Muscle of back (tissue), 11 donors: ENCODE data around the gene MBD3. TPM values are rescaled to one million over a fixed set of nuclear protein-coding genes. Genes with fewer than 3 reads are reported as not detected.

Experiments
- DNase-seq, 3 donors: peaks; one replicate each; pipeline versions ENCODE4 v3.0.0 to v3.0.0-alpha.2; 2013
- polyA plus RNA-seq, 10 donors: library from polyadenylated mRNA; unstranded; fragments of 120-200 nt; gene quantifications; one replicate each; pipeline ENCODE4 v1.2.1, GENCODE V29; 2013; ENCODE audit not compliant: insufficient read length in 10 of 10

MBD3 gene
- polyA plus RNA-seq, 10 donors = 40.5 to 69.3 (median 48.9) TPM

DNA sequence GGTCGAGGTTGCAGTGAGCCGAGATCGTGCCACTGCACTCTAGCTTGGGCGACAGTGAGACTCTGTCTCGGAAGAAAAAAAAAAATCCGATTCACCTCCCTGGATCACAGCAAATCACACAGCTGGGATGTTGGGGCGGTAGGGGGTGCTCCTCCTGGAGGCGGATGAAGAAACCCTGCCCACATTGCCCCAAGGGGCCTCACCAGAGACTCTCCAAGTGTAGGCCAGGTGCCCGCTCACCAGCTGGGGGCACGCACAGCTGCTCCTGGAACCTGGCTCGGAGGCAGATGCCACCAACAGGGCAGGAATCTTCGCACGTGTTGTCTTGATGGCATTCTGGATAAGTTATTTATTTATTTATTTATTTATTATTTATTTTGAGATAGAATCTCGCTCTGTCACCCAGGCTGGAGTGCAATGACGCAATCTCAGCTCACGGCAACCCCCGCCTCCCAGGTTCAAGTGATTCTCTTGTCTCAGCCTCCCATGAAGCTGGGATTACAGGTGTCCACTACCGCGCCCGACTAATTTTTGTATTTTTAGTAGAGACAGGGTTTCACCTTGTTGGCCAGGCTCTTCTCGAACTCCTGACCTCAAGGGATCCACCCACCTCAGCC, 9.5 kb upstream of the MBD3 start:
- no peak for DNase-seq

DNA sequence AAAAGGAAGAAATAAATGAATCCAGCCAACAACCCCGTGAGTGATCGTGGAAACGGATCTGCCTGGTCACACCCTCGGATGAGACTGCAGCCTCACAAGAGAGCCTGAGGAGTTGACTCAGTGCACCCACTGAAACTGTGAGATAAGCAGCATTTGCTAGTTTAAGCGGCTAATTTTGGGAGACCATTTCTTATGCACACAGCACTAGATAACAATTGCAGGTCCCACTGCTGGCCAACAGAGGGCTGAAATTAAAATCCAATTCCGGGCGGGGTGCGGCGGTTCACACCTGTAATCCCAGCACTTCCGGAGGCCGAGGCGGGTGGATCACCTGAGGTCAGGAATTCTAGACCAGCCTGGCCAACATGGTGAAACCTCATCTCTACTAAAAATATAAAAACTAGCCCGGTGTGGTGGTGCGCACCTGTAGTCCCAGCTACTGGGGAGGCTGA, 9.0 kb upstream of the MBD3 start:
- no peak for DNase-seq

DNA sequence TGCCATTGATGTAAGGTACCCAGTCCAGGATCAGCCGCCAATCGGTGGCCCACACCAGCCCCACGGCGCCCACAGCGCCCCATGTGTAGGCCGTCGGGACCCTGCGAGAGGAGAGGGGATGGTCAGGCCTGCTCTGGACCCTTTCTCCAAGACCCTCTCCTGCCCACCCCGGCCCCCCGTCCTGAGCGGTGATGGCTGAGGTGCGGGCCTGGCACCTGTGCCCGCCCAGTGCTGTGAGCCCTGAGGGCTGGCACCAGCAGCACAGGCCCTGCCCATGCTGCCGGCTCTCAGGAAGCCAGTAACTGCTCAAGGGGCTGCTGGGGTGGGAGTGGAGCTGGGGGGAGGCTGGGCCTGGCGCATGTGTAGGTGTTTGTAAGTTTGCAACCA, 6.8 kb upstream of the MBD3 start:
- no peak for DNase-seq

DNA sequence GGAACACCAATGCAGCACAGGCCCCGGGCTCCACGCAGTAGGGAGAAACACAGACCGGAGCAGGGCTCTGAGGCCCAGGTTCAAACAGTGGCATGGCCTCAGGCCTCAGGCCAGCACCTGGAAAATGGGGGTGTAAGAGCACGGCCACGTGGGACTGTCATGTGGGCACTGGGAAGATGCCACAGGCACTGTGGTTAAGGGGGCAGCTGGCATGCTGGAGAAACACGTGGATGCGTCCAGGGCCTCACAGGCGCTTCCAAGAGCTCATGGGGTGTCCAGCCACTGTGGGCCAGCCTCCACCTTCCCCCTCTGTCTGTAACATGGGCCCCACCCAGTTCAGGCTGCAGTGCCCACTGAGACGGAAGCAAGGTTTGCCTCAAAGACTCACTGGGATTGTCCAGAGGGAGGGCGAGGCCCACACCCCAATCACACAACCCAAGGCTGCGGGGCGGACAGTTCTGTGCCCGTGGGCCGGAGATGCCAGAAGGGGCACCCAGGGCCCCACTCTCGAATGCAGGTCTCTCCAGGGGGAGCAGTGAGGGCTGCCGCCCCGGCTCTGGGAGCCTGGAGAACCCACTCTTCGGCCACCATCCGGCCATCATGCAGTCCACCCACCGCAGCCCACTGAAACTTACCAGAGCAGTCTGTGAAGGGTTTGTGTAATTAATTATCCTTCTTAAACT, 6.3 kb upstream of the MBD3 start:
- DNase-seq = no peak

DNA sequence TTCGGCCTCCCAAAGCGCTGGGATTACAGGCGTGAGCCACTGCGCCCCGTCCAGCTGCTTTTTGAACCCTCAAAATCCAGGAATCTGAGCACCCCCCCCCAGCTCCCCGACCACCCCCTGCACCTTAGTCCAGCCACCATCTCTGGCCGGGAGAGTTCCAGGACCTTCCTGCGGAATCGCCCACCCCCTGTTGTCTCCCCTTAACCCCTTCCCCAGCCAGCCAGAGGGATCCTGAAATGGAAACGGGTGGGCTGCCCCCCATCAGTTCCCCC, 772 bp upstream of the MBD3 start:
- no peak for DNase-seq

DNA sequence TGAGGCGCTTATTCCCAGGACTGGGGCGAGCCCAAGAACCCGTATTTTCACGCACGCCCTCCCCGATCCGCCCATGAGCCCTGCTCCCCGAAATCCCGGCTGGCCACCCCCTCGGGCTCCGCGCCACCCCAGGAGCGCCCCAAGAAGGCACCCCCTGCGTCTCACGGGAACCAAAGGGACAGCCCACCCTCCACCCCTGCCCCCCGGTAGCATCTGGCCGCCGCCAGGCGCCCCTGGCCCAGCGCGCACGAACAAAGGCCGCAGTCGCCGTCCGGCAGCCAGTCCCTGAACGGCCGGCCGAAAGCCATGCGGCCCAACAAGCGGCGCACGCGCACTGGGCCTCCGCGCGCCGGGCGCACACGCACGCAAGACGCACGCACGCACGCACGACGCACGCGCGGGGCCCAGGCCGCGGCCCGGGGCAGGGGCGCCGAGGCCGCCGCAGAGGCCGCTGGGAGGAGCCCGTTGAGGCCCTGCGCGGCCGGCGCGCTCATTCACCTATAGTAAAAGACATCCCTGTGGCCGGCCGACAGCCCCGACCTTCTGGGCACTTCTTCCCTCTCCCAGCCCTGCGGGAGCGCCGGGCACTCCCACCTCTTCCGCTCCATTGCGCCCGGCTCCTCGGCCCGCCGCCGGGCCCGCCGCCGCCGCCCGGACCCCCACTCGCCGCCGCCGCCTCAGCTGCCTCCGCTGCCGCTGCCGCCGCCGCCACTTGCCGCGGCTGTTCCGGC, 476 bp downstream of the MBD3 start:
- DNase-seq = peak; percentile 92 to 95 (median 94)

DNA sequence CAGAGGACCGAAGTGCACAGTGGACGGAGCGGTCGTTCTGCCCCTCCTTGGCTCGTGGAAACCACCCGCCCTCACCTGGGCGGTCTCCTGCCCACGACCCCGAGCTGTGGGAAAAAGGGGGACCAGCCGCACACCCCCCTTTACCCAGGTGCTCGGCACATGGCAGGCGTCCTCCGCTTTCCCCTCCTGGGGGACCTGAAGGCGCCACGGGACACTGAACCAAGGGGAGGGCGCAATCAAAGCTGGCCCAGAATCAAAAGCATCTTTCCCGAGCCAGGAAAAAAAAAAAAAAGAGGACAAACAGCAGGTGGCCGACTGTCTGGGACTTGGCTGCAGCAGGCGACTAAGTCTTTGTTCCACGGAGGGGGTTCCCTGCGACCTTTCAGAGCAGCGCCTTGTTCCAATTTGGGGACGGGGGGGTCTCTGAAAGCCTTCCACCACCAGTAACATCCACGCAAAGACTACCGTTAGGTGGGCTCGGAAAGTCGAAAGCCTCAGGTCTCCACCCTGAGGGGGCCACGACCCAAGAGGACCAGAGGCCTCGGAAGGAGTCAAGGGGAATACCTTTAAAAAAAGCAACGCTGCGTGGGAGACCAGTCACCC, 1.1 kb downstream of the MBD3 start:
- DNase-seq = peak in 2 of 3 donors; percentile 19 to 57

DNA sequence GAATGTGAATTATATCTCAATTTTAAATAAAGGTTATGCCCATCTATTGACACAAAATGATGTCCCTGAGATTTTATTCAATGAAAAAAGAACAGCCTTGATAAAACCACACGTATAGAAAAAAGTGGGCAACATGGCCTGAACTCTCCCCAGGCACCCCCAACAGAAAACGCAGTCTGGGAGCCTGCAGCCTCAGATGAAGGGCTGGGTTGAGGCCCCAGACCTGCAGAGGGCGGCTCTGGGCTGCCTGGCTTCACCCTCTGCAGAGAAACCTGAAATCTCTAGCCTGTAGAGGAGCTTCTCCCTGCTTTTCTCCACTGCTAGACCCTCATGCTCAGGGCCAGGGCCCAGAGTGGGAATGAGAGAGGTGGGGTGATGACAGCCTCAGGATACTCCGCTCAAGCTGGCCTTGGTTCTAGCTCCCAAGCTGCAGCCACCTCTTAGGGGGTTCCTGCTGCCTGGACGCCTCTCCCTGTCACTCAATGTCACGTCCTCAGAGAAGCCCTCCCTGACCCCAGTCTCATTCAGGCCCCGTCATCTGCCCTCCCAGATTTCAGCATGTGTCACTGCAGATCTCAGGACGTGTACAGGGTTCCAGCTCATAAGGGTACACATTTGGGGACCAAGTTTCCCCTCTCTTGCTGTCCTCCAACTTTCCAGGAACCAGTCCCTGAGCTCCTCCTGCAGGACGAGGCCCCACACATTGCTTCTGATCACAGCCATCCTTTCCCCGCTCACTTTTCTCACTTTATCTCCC, 1.8 kb downstream of the MBD3 start:
- no peak for DNase-seq

DNA sequence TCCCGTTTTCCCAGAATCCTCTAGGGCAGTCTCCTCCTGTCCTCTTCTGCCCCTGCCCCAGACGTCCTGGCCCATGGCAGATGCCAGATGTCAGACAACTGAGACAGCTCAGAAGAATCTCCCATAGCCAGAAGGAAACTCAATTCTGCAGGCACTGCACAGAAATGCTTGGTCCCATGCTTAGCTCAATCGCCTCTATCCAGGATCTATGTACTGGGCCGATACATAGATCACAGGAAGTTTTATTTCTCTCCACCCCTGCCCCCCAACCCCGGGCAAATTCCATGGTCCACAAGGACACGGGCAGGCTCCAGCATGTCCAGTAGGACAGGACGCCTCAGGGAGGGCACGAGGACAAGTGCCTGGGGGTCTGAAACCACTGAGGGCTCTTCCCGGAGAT, 4.8 kb downstream of the MBD3 start:
- DNase-seq = no peak

DNA sequence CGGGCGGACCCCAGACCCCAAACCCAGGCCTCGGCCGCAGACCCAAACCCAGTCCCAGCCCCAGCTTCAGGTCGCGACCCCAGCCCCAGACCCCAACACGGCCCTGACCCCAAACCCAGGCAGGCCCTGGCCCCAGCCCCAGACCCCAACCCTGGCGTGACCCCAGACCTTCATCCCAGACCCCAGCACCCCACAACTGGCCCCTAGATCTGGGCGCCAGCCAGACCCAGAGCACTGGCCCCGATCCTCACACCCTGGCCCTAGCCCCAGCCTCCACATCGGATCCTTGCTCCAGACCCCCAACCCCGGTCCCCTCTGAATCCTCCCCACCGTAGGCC, 7.5 kb downstream of the MBD3 start:
- DNase-seq = no peak

DNA sequence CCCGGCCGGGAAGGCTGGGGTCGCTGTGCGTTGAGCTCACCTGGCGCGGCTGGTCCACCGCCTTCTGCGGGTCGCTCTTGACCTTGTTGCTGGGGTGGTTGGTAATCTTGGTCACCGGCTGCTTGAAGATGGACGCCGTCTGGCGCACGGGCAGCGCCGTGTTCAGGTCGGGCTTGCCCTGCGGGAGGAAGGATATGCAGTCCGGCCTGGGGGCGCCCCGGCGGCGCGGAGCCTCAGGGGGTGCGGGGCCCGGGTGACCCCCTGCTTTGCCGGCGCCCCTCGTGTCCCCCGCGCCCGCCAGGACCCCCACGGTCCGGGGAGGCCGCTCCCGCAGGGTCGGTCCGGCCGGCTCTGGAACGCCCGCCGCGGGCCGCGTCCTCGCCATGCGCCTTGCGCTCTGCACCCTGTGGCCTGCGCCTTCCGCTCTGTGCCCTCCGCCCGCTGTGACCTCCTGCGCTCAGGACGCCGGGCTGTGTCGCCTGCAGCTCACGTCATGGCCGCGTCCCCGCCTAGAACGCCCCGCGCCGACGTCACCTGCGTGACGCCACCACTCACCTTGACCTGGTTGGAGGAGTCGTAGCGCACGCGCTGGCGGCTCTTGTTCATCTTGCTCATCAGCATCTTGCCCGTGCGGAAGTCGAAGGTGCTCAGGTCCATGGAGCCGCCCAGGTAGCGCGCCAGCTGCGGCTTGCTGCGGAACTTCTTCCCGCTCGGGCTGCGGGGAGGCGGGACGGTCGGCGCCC, 8.0 kb downstream of the MBD3 start:
- no peak for DNase-seq

DNA sequence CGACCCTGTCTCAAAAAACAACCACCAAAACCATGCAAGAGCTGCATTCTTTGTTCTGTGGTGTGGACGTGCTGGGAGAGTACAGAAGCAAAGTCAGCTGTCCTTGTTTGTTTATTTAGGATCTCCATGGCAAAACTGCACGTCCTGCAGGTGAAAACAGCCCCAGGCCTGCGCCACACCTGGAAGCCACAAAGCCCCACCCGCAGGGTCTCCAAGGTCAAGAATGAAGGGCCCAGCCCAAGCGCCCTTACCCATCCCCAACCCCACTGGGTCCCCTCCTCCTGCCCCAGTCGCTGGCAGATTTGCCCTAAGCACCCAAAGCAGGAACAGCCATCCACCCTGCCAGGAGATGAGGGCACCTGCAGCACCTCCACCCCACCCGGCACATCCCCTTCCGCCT, 10.5 kb downstream of the MBD3 start:
- DNase-seq = no peak

DNA sequence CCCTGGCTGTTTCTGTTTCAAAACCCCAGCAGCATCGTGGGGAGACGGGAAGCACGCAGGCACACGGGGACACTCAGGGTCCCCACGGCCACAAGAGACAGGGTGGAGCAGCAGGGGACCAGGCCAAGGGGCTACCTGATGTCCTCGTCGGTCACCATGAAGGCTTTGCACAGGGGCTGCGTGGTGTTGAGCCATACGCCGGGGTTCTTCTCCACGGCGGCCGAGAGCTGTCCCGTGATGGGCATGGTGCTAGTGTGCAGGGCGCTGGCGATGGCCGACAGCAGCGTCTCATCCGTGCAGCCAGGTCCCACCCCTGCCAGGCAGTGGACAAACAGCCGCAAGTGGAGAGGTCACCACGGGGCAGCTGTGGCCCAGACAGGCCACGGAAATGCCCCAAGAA, 11.7 kb downstream of the MBD3 start:
- DNase-seq = no peak

DNA sequence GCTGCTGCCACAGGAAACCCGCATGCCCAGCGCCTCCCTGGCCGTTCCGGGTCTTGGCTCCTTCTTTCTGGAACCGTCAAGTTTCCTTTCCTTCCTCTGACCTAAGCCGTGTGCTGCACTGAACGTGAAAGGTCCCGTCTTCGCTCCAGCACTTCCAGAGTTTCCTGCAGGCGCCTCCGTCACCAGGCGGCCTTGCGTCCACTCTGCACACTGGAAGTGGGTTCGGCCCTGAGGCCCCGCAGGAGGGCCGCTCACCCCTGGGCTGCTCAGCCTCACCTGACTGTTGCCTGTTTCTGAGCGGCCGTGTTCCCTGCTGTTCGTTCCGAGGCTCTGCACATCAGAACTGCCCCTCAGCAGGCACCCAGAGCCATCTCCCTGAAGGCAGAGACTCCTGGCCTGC, 12.3 kb downstream of the MBD3 start:
- no peak for DNase-seq

DNA sequence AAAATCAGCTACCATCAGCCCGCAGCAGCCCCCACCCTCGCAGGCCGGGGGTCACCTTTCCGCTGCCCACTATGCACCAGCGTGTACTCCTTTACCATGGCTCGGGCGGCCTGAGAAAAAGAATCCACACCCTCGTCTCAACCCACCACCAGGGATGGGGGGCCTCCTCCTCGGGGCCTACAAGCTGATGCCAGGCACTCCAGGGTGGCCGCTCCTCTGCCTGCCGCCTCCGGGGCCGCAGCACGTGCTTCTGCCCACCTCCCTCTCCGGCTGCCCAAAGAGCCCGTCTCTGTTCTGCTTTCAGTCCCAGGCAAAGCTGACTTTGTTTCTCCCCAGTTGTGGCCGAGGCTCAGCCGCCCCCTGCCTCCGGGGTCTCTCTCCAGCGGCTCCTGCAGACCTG, 13.4 kb downstream of the MBD3 start:
- no peak for DNase-seq

DNA sequence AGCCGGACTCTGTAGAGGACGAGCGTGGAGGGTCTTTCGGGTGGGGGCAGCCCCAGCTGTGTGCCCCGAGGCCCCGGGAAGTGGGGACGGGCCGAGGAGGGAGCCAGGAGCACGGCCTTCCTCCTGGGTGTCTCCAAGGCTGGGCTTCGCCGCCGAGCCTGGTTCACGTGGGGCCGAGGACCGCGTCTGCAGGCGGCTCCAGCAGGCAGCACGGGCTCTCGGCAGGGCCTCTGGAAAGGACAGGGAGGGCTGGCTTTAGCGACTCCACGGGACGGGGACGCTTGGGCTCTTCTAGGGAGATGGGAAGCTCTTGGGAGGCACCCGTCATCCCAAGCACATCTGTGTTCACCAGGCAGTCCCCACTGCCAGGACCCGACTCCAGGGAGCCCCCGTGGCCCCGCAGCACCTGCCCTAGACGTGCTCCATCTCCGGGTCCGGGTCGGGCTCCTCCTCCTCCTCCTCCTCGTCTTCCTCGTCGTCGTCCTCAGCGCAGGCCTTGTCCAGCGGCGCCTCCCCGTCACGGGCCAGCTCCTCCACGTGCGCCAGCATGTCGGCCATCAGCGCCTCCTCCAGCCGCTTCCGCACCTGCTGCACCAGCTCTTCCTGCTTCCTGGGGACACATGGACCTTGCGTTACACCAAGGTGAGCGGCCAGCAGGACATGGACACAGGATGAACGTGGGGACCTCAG, 14.6 kb downstream of the MBD3 start:
- DNase-seq = no peak

DNA sequence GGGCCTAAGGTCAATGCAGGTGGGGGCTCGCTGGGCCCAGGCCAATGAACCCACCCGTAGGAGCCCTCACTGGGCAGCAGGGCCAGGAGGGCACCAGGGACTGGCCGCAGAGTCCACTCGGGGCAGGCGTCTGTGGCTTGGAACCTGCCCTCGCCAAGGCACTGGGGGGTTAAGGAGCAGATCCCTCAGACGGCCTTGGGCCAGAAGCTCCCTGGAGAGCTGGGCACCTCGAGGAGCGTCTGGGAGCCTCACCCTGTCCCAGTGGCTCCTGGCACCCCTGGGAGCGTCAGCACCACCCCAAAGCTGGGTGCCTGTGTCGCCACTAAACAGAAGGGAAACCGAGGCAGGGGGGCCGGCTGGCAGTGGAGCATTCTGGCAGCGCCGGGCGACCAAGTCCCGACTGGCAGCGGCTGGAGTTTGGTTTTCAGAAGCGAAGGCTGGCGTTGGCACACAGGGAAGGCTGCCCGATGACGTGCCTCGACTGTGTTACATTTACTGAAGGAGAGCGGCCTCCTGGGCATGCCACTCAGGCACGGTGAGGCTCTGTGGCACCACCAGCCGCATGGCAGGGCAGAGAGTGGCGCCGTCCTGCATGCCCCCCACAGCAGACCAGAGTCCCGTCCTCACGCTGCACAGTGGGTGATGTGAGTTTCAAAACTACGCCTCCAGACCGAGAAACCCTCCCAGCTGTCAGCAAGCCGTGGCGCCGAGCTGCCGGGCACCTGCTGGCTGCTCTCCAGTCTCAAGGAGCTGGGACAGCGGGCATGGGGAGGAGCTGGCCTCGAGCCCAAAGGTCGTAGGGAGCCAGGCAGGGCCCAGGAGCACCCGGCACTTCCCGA, 15.4 kb downstream of the MBD3 start:
- no peak for DNase-seq

DNA sequence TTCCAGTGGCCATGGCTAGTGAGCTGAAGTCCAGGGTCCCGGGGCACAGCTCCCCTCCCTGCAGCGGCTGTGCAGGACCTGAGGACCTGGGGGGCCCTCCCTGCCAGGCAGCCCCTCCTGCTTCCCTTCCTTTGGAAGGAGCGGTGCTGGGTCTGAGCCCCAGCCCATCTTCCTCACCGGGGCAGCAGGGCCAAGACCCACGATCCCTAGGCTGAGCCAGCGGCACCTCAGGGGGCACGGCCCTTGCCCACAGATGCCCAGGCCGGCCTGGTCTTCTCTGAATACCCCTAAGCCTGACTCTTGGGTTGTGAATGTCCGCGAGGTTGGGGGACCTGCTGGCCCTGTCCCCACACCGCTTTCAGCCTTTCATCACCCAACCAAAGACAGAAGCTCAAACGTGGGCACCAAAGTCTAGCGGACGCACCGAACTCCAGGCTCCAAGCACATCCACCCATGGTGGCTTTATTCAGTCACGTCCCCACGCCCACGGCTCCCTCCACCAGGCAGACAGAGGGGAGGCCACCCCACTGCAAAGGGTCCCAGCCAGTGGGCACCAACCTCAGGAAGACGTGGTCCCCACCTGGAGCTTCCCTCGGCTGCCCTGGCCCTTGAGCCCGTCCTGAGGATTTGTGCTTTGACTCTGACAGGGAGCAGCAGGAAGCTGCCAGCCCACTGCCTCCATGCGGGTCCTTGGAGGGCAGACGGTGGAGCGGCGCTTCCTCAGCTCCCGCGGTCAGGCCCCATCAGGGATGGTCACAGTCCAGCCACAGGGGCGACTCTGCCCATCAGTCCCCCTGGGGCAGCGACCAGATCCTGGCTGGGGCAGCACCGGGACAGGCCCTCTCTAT, 16.2 kb downstream of the MBD3 start:
- no peak for DNase-seq
